ENCODE measurements around the gene CDC37. TPM values are rescaled to one million over a fixed set of nuclear protein-coding genes. Genes with fewer than 3 reads are reported as not detected.

CDC37 gene
- total RNA-seq, 2 experiments from 2014 or later = 242 to 248 TPM

DNA sequence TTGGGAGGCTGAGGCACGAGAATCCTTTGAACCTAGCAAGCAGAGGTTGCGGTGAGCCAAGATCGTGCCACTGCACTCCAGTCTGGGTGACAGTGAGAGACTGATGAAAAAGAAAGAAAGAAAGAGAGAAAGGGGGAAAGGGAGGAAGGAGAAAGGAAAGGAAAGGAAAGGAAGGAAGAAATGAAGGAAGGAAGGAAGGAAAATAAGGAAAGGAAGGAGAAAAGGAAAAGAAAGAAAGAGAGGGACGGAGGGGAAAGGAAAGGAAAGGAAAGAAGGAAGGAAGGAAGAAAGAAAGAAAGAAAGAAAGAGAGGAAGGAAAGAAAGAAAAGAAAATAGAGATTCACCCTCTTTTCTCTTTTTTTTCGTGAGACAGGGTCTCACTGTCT is 25.6 kb upstream of the CDC37 start:
- peak overlapping the region; percentile 83 for H3K27ac Mint-ChIP-seq
- no peak for DNase-seq
- POLR2A ChIA-PET = interaction anchor here (1.2 to 10.8 kb wide), 4 partner anchors 13 to 193 kb away, joined by 3 to 133 read pairs (median 13); partner anchors contain the start of gene CDC37
- peaks cover 10% of the 10 kb centered on the region for H3K27me3 Mint-ChIP-seq
- no peak for ATAC-seq (ENCODE audit: low read depth)
- peaks cover 9% of the 10 kb centered on the region for H3K36me3 Mint-ChIP-seq
- peaks cover 72% of the 10 kb centered on the region for H3K4me1 Mint-ChIP-seq
- no peaks in the 10 kb centered on the region for H3K9me3 Mint-ChIP-seq
- peak overlapping the region; percentile 67 for H3K4me3 Mint-ChIP-seq

DNA sequence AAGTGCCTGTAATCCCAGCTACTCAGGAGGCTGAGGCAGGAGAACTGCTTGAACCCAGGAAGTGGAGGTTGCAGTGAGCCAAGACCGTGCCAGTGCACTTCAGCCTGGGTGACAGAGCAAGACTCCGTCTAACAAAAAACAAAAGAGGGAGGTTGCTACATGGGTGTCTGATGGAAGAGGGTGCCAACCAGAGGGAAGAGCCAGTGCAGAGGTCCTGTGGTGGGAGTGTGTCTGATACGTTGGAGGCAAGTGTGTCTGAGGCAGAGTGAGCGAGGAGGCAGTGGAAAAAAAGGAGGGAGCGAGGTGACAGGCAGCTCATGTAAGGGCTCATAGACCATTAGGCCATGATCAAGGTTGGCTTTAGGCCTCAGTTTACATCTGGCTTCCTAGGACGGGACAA is 23.8 kb upstream of the CDC37 start:
- H3K9me3 Mint-ChIP-seq = no peaks in the 10 kb centered on the region
- POLR2A ChIA-PET = interaction anchor here (0.8 to 10.8 kb wide), 5 partner anchors 8 to 139 kb away, joined by 3 to 133 read pairs (median 11); partner anchors contain the start of genes CDC37 and KRI1
- H3K4me3 Mint-ChIP-seq = peak overlapping the region; percentile 13
- ATAC-seq (ENCODE audit: low read depth) = no peak
- H3K36me3 Mint-ChIP-seq = peaks cover 5% of the 10 kb centered on the region
- H3K27ac Mint-ChIP-seq = peak overlapping the region; percentile 83
- no peak for DNase-seq
- peaks cover 10% of the 10 kb centered on the region for H3K27me3 Mint-ChIP-seq
- peaks cover 79% of the 10 kb centered on the region for H3K4me1 Mint-ChIP-seq

DNA sequence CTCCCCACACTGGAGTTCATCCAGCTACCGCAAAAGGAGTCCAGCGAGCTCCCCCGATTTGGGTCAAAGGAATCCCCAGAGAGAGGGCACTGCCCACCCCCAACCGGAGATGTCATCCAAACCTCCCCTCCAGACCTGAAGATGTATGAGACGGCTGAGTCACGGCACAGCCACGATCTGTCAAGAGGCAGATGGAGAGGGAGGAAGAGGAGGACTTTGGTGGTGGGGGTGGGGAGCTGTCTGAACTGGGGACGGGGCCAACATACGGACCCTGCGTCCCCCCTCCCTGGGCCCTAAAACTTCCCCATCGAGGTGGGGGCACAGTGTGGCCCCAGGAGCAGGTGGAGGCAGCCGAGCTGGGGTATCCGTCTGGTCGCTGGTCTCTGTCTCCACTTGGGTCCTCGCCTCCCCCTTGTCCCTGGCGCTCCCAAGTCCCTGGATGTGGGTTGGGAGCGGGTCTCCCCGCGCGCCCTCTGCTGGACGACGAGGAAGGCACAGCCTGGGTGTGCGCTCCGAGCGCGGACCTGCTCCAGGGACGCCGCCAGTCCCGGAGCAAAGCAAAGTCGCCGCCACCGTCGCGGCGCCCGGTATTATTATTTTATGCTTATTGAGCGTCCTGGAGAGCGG is 20.8 kb upstream of the CDC37 start:
- H3K27ac Mint-ChIP-seq = peak overlapping the region; percentile 93
- peaks cover 3% of the 10 kb centered on the region for H3K27me3 Mint-ChIP-seq
- no peak for ATAC-seq (ENCODE audit: low read depth)
- peaks cover 72% of the 10 kb centered on the region for H3K4me1 Mint-ChIP-seq
- H3K36me3 Mint-ChIP-seq = peaks cover 5% of the 10 kb centered on the region
- POLR2A ChIA-PET = interaction anchor here (0.6 to 10.8 kb wide), 5 partner anchors 9 to 837 kb away, joined by 3 to 133 read pairs (median 4); partner anchors contain the start of genes CDC37 and ICAM1
- no peaks in the 10 kb centered on the region for H3K9me3 Mint-ChIP-seq
- peak overlapping the region; percentile 85 for H3K4me3 Mint-ChIP-seq
- DNase-seq = peak; percentile 84

DNA sequence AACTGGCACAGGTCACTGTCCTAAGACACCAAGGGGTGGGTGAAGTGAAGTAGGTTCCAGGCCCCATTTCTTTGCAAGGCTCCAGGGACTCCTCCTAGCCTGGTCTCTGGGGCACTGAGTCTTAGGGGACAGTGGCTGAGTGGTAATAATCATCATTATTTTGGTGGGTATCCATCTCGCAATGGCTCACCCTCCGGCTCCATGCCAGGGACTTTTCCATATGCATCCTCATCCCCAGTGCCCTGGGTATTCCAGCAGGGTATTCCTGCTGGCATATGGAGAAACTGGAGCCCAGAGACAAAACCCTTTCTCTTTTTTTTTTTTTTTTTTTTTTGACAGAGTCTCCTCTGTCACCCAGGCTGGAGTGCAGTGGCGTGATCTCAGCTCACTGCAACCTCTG is 19.5 kb upstream of the CDC37 start:
- H3K4me3 Mint-ChIP-seq = peak overlapping the region; percentile 89
- no peak for ATAC-seq (ENCODE audit: low read depth)
- peaks cover 68% of the 10 kb centered on the region for H3K4me1 Mint-ChIP-seq
- POLR2A ChIA-PET = interaction anchor here (1.1 to 10.8 kb wide), 4 partner anchors 10 to 153 kb away, joined by 3 to 133 read pairs (median 6); partner anchors contain the start of genes CDC37 and ICAM1
- no peak overlapping the region for H3K27ac Mint-ChIP-seq
- no peak for DNase-seq
- H3K36me3 Mint-ChIP-seq = peaks cover 5% of the 10 kb centered on the region
- H3K27me3 Mint-ChIP-seq = peaks cover 12% of the 10 kb centered on the region
- no peaks in the 10 kb centered on the region for H3K9me3 Mint-ChIP-seq

DNA sequence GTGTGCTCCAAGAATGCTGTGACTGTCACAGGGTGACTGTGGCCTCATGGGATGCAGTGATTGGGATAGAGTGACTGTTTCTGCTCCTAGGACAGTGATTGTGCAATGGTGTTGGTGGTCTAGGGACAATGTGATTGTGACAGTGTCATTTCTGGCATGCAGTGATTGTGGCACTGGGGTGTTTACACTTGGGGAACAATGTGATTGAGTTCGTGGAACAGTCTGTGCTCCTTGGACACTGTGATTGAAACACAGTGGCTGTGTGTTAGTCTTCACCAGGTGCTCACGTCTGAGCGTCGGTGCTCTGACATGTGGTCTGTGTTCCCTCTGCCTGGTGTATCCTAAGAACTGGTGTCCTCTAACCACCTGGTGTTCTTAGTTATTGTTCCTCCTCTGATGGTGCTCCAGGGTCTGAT is 18.7 kb upstream of the CDC37 start:
- Mint-ChIP-seq H3K36me3 (peaks cover 5% of the 10 kb centered on the region), H3K4me1 (peaks cover 65% of the 10 kb centered on the region), H3K27me3 (peaks cover 13% of the 10 kb centered on the region), H3K27ac (peak overlapping the region; percentile 79), H3K4me3 (peak overlapping the region; percentile 89), H3K9me3 (no peaks in the 10 kb centered on the region)
- POLR2A ChIA-PET = interaction anchor here (0.7 to 7.0 kb wide), 4 partner anchors 10 to 81 kb away, joined by 3 to 199 read pairs (median 10); partner anchors contain the start of genes CDC37 and KEAP1
- ATAC-seq (ENCODE audit: low read depth) = no peak
- no peak for DNase-seq

DNA sequence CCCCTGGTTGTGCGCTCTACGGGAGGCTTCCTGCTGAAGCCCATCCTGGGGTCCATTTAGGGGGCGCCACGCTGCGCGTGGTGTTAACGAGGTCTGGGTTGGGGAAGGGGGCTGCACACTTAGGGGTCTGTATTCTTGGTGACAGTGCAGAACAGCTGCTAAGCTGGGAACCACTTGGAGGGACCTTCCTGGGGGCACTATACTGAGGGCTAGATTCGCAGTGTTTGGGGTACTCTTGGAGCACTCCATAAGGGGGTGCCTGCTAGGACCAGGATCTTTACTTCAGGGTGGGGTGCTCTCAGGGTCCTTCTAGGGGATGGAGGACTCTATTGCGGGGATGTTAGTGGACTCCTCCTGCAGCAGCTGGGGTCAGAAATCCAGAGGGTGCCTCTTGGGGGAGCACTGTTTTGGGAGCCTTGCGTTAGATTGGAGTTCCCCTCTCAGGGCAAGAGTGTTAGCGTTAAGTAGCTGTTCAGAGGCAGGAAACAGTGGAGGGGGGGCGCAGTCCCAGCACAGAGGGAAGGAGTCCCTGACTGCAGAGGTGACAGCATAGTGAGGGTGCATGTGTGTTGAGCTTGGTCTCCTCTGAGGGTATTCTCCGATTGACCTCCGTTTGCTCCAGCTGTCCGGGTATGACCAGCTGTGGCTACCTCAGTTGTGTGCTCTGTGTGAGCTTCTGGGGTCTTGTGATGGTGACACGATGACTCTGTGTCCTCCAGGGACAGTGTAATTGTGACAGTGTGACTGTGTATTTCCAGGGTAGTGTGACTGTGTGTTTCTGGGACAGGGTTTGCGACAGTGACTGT is 18.1 kb upstream of the CDC37 start:
- peak overlapping the region; percentile 79 for H3K27ac Mint-ChIP-seq
- peak; percentile 58 for DNase-seq

DNA sequence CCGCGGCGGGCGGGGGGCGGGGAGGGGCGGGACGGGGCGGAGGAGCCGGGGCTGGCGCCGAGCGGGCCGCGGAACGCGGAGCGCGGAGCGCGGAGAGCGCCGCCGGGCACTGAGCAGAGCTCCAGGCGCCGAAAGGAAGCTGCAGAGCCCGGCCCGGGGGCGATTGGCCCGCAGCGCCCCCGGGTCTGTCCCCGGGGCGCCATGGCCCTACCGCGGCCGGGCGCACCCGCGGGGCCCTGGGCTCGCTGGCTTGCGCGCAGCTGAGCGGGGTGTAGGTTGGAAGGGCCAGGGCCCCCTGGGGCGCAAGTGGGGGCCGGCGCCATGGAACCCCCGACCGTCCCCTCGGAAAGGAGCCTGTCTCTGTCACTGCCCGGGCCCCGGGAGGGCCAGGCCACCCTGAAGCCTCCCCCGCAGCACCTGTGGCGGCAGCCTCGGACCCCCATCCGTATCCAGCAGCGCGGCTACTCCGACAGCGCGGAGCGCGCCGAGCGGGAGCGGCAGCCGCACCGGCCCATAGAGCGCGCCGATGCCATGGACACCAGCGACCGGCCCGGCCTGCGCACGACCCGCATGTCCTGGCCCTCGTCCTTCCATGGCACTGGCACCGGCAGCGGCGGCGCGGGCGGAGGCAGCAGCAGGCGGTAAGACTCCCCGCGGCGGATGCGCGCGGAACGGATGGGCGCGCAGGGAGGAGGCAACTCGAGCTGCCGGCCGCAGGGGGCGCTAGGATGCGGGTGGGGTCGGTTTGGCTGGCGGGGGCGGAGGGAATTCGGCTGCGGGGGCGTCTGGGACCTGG is 17.3 kb upstream of the CDC37 start, which contains the start of gene PDE4A:
TSS of gene PDE4A (plus strand) at position 95 of the 796 bp plus-strand sequence. CDS start at position 322, 227 bp downstream.
- Mint-ChIP-seq H3K4me1 (peaks cover 63% of the 10 kb centered on the region), H3K4me3 (peak within 1 kb of the TSS; percentile 89), H3K36me3 (peaks cover 4% of the 10 kb centered on the region), H3K27ac (peak within 1 kb of the TSS; percentile 90), H3K27me3 (peaks cover 15% of the 10 kb centered on the region), H3K9me3 (no peaks in the 10 kb centered on the region)
- ATAC-seq (ENCODE audit: low read depth) = peak; percentile 15
- peak; percentile 92 for DNase-seq
- POLR2A ChIA-PET = interaction anchor here (0.6 to 7.0 kb wide), 9 partner anchors 9 to 184 kb away, joined by 3 to 199 read pairs (median 4); partner anchors contain the start of genes CDC37 and ICAM5

More for the DNA sequence above, 18.1 kb upstream of the CDC37 start:
- POLR2A ChIA-PET = interaction anchor here (0.6 to 7.0 kb wide), 10 partner anchors 9 to 183 kb away, joined by 3 to 199 read pairs (median 3); partner anchors contain the start of genes CDC37, ICAM5 and KEAP1
- ATAC-seq (ENCODE audit: low read depth) = peak; percentile 13
- H3K36me3 Mint-ChIP-seq = peaks cover 5% of the 10 kb centered on the region
- H3K27me3 Mint-ChIP-seq = peaks cover 15% of the 10 kb centered on the region
- no peaks in the 10 kb centered on the region for H3K9me3 Mint-ChIP-seq
- peaks cover 64% of the 10 kb centered on the region for H3K4me1 Mint-ChIP-seq
- peak overlapping the region; percentile 89 for H3K4me3 Mint-ChIP-seq

DNA sequence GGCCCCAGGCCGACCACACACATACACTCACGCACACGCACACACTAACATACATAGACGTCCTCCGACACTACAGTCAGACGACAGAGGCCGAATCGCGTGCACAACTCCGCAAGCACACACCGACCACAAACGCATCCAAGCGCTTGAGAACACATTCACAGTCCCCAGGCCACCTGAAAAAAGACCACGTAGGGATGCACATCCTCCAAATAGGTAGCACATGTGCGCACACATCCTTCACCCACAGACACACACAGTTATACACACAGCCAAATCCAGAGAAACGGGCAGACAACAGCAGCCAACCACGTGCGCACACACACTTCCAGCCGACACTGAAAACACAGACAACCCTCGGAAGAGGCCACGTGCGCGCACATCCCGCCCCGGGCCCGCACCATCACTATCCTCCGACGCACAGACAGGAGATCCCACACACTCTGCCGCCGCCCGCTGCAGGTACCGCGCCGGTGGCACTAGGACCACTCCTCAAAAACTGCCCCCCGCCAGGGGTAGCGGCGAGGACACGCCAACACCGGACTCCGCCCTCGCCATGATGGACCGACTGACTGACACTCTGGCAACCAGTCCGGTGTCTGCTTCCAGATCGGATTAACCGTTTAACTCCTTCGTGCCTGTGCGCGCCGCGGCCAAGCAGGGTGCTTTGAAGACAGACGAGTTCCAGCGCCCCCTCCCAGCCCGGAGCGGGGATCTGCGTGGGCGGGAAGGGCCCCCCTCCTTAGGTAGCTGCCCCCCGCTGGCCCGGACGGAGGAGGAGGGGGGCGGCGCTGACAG is 16.5 kb upstream of the CDC37 start:
- DNase-seq (peak; percentile 79), ATAC-seq (ENCODE audit: low read depth) (peak; percentile 22)
- H3K9me3 Mint-ChIP-seq = no peaks in the 10 kb centered on the region
- H3K27ac Mint-ChIP-seq = peak overlapping the region; percentile 90
- peaks cover 15% of the 10 kb centered on the region for H3K27me3 Mint-ChIP-seq
- H3K4me3 Mint-ChIP-seq = peak overlapping the region; percentile 83
- POLR2A ChIA-PET = interaction anchor here (0.8 to 7.0 kb wide), 6 partner anchors 8 to 16 kb away, joined by 3 to 199 read pairs (median 9); partner anchors contain the start of gene CDC37
- H3K4me1 Mint-ChIP-seq = peaks cover 57% of the 10 kb centered on the region
- H3K36me3 Mint-ChIP-seq = peaks cover 4% of the 10 kb centered on the region

DNA sequence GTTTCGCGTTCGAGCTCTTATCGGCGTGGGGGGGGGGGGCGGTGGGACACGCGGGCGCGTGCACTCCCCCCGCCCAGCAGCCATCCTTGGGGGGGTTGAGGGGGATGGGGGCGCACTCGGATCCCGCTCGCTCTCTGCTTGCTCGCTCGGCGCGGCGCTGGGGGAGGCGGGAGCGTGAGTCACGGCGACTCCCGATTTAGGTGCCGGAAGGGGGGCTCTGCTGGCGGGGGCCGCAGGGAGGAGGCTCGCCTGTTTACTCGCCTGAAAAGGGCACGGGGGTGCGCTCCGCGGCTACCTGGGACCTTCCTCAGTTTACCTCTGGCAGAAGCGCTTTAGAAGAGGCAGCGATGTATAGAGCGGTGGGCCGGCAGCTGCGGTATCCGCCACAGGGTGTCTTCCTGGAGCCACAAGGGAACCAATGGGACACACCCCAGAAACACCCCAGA is 15.9 kb upstream of the CDC37 start:
- peak; percentile 74 for DNase-seq
- H3K27ac Mint-ChIP-seq = peak overlapping the region; percentile 90
- H3K36me3 Mint-ChIP-seq = peaks cover 5% of the 10 kb centered on the region
- peak overlapping the region; percentile 83 for H3K4me3 Mint-ChIP-seq
- peaks cover 15% of the 10 kb centered on the region for H3K27me3 Mint-ChIP-seq
- no peak for ATAC-seq (ENCODE audit: low read depth)
- no peaks in the 10 kb centered on the region for H3K9me3 Mint-ChIP-seq
- POLR2A ChIA-PET = interaction anchor here (0.6 to 7.0 kb wide), 3 partner anchors 9 to 147 kb away, joined by 3 to 199 read pairs (median 11); partner anchors contain the start of gene CDC37
- peaks cover 54% of the 10 kb centered on the region for H3K4me1 Mint-ChIP-seq

DNA sequence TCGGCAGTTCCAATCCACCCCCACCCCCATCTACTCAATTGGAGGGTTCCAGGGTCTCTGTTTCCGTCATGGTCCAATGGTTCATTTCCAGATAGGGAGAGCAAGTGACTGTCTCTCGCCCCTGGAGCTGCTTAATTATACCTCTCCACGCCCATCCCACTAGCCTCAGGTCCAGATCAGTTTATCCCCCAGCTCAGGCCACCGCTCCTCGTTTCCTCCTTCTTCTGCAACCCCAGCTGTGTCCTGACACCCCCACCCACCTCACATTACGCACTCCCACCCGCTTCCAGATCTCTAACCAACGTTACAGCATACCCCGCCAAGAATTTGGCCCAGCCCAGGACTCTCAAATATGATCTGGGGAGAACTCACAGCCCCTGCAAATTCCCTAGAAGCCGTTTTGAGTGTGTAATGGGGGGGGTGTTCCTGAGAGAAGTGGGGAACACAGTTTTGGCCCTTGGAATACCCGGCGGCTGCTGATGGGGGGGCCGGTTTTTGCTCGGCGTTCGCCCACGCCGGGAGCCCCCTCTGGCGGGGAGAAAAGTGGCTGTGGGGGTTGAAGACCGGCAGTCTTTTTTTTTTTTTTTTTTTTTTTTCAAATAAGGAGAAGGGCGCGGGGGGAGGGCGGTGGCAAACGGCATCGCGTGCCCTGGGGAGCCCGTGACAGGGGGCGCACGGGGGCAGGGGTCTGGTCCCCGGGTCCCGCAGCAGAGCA is 15.3 kb upstream of the CDC37 start:
- H3K27me3 Mint-ChIP-seq = peaks cover 15% of the 10 kb centered on the region
- POLR2A ChIA-PET = interaction anchor here (0.6 to 7.0 kb wide), 4 partner anchors 9 to 148 kb away, joined by 3 to 199 read pairs (median 7); partner anchors contain the start of gene CDC37
- DNase-seq (peak; percentile 64), ATAC-seq (ENCODE audit: low read depth) (no peak)
- H3K9me3 Mint-ChIP-seq = no peaks in the 10 kb centered on the region
- H3K27ac Mint-ChIP-seq = peak overlapping the region; percentile 18
- peak overlapping the region; percentile 83 for H3K4me3 Mint-ChIP-seq
- peaks cover 53% of the 10 kb centered on the region for H3K4me1 Mint-ChIP-seq
- H3K36me3 Mint-ChIP-seq = peaks cover 5% of the 10 kb centered on the region

DNA sequence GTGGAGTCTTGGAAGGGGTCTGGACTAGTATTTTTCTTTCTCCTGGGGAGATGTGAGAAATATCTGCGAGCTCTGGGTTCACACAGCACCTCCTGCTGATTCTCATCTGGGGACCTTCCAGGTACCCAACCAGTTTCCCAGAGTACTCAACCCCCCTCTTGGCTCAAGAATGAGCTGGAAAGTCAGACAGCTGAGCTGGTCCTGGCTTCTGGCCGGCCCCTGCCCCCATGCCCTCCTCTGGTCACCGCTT is 14.8 kb upstream of the CDC37 start:
- Mint-ChIP-seq H3K4me1 (peaks cover 49% of the 10 kb centered on the region), H3K27me3 (peaks cover 15% of the 10 kb centered on the region), H3K9me3 (no peaks in the 10 kb centered on the region), H3K27ac (peak overlapping the region; percentile 18), H3K4me3 (peak overlapping the region; percentile 83), H3K36me3 (peaks cover 5% of the 10 kb centered on the region)
- POLR2A ChIA-PET = interaction anchor here (1.0 to 7.0 kb wide), 3 partner anchors 10 to 131 kb away, joined by 3 to 199 read pairs (median 11); partner anchors contain the start of gene CDC37
- ATAC-seq (ENCODE audit: low read depth) (no peak), DNase-seq (no peak)
